ENCODE measurements around the gene AKAP9. TPM values are rescaled to one million over a fixed set of nuclear protein-coding genes. Genes with fewer than 3 reads are reported as not detected.
"Not testable (repeated sequence)": the region's sequence is repeated elsewhere in the genome, so short reads cannot be mapped to it uniquely, and the experiment has no call there.

Gene AKAP9
- 26.8 and 37.3 TPM in 2 replicates for total RNA-seq

DNA sequence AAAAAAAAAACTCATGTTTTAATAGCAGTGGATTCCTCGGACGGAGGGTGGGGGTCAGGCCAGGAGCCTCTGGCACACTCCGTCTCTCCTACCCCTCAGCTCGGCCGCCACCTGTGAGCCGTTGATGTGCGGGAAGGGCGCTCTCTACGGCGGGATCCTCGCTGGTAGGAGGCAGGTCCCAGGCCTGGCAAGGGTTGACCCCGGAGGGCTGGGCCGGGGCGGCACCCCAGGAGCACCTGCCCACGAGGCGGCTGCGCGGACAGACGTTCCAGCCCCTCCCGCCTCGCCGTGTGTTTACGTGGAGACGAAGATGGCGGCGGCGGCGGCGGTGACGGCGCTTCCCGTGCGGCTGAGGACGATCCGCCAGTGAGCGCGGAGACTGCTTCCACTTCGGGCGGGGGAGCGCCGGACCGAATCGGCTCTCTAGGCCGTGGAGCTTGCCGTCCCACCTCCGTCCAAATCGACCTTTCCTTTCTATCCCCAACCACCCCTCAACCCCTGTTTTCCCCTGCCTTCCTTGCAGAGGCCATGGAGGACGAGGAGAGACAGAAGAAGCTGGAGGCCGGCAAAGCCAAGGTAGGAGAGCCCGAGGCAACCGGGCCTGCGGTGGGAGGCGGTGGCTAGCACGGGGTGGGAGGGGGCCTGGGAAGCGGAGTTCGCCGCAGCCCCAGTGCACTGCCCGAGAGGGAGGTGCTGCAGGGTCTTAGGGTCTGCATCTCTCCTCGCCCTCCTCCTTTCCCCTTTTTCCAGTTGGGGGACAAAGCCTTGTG, at the start of gene AKAP9:
Gene AKAP9, plus strand, starts transcription at position 291 of the 770 bp plus-strand sequence. Its CDS starts 238 bp downstream, at position 529.
- DNase-seq (ENCODE audit: low read depth, low spot score), result peak; percentile 29

- DNase-seq (ENCODE audit: low read depth, low spot score), result no peak
Measured at GRCh38 chr7:91892099-91892705, 48.5 kb upstream of the AKAP9 start.

DNA sequence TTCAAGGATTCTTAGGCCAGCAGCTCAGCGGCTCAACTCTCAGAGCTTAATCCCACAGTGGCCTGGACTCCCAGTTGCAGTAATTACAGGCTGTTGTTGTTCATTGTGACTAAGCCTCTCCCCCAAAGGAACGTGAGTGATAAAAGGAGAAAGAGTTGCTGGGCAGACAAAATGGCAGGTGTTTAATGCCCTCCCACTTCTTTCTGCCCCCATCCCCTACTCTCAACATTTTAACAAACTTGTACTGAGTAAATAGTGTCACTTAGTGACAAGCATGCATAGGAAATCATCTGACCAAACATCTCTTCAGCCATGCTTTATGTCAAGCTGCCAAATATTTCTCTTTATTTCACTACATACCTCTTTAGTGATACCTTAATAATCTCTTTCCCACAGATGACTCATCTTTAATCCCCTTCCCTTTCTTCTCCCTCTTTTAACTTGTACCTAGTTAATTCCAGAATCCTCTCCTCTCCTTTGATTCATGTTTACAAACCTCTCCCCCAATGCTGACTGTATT, 47.8 kb upstream of the AKAP9 start:
- no peak for DNase-seq (ENCODE audit: low read depth, low spot score)

DNA sequence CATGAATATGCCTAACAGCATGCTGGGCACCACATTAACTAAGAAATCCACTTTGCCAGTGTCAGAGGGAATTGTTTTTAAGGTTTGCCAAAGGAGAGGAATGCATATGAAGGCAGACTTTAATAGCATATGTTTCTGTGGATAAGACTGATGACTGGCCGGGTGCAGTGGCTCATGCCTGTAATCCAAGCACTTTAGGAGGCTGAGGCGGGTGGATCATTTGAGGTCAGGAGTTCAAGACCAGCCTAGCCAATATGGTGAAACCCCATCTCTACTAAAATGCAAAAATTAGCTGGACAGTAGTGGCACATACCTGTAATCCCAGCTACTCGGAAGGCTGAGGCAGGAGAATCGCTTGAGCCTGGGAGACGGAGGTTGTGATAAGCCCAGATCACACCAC, 47.0 kb upstream of the AKAP9 start:
- not testable (repeated sequence) for DNase-seq (ENCODE audit: low read depth, low spot score)

- DNase-seq (ENCODE audit: low read depth, low spot score), result no peak
Measured at GRCh38 chr7:91894781-91895480, 45.7 kb upstream of the AKAP9 start.

DNA sequence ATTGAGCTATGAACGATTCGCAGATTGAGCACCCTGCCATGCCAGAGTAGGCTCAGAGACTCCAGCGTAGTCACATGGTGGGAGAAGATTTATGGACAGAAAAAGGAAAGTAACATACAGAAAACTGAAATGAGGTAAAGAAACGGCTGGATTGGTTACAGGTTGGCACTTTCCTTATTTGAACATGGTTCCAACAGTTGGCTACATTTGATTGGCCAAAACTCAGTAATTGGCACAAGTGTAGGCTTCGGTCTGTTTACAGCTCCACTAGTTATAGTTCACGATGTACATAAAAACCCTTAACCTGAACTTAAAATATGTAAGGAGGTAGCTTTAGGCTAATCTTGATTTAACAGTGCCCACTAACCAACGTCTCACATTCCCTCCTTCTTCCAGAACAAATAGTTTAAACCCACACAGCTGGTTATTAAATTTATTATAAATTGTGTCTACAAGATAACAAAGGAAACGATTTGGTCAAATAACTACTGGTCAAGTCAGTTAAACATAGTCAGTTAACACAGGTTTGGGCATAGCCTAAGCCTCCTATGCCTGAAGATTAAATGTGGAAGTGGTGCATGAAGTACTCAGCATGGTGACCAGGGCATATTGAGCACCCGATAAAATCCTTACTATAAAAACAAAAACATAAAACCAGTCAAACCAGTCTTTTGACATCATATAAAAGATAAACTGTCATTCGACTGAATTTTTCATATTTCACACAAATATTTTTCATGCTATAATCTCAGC, 42.2 kb upstream of the AKAP9 start:
- no peak for DNase-seq (ENCODE audit: low read depth, low spot score)

DNA sequence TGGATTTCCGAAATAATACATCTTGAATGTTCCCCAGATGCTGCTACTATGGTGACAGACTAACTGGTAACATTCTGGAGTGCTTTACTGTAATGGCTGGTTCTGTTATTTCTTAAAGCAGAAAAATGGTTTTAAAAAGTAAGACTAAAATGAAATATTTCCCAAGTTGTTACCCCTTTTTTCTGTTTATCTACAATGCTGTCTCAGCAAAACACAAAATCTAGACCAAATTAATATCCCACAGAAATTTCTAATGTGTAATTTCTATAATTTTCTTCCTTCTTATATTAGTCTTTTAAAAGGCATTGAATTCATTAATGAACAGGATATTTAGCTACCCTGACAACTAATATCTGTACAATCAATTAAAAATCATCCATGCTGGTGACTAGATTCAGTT, 41.1 kb upstream of the AKAP9 start:
- DNase-seq (ENCODE audit: low read depth, low spot score), result no peak

- DNase-seq (ENCODE audit: low read depth, low spot score), result no peak
Measured at GRCh38 chr7:91910171-91910570, 30.5 kb upstream of the AKAP9 start.

GRCh38 chr7:91911121-91911520, 29.5 kb upstream of the AKAP9 start:
- DNase-seq (ENCODE audit: low read depth, low spot score), result no peak

GRCh38 chr7:91912494-91912893, 28.2 kb upstream of the AKAP9 start:
- no peak for DNase-seq (ENCODE audit: low read depth, low spot score)

DNA sequence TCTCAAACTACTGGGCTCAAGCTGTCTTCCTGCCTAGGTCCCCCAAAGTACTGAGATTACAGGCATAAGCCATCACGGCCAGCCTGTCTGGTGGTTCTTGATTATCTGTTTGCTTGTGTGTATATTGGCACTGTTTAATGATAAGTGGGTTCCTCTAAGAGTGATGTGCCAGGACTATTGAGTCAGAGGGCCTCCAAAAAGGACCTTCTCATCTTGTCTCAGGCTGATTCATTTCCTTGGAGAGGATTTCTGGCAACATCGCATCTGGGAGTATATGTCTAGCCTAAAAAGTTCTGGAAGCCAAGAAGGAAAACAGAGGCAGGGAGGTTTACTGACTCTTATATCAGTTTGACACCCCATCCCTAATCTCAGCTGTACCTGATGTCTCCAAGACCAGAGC, 27.1 kb upstream of the AKAP9 start:
- DNase-seq (ENCODE audit: low read depth, low spot score), result no peak

DNA sequence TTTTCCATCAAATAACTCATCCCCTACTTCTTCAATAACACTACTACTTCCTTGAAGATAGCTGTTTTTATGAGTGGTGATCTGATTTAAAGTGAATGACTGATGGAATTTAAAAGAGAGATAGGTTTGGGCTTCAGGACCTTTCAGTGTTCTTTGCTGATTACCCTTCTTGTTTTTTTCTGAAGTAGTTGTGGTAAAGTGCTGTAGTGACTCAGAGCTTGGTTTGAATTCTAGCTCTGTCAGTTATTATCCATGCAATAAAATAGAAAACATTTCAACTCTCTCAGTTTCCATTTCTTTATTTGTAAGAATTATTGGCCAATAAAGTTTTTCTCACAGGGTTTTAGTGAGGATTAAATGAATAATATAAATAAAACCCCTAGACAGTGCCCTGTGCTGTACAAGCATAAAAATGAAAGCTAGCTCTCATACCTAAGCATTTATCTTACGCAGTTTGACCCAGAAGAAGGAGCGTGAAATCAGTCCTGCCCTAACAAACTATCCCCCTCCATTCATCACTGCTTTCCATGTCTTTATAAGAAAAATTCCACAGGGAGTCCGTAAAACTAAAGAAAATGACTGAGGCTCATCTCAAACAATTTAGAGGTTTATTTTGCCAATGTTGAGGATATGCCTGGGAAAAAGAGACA, 25.1 kb upstream of the AKAP9 start:
- DNase-seq (ENCODE audit: low read depth, low spot score), result no peak

DNA sequence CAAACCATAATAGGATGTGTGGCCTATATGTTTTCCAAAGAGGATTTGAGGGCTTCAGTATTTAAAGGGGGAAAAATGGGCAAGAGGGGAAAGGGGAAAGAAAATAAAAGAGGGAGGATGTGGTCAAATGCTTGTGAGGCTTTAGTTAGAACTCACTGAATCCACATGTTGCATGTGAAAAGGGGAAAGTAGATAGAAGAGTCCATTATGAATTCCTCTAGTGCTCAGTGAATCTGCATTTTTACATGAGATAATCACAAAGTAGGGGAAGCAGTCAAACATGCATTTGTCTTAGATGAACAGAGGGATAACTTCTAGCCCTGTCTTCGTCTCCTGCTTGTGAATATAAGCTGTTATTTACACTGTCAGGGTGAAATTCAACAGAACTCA, 24.6 kb upstream of the AKAP9 start:
- no peak for DNase-seq (ENCODE audit: low read depth, low spot score)

- no peak for DNase-seq (ENCODE audit: low read depth, low spot score)
Measured at GRCh38 chr7:91918356-91918755, 22.3 kb upstream of the AKAP9 start.

DNA sequence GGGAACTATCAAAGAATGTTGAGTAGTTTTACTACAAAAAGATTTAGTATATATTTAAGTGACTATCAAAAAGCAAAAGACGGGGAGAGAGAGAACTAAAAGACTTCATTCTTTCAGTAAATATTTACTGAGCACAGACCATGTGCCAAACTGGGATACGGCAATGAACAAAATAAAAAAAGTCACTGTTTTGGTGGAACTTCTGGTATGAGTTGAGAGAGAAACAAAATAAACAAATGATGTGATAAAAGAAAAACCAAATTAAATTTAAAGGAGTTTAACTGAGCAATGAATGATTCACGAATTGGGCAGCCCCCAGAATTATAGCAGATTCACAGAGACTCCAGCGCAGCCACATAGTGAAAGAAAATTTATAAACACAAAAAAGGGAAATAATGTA, 17.8 kb upstream of the AKAP9 start:
- DNase-seq (ENCODE audit: low read depth, low spot score), result no peak

GRCh38 chr7:91927912-91928311, 12.8 kb upstream of the AKAP9 start:
- DNase-seq (ENCODE audit: low read depth, low spot score), result no peak

DNA sequence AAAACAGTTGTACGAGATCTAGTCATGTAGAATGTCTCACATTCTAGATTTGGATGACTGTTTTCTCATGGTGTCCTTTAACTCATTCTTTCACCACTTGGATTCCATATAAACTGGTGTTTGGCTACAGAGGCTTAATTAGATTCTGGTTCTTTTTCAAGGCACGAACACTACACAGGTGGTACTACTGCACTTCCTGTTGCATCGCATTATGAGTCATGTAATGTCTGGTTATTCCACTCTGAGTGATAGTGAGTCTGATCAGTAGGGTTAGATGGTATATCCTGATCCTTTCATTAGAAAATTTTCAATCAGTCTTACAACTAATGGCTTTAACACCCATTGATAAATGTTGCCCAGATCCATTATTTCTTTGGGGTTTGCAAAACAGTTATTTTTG, 11.2 kb upstream of the AKAP9 start:
- no peak for DNase-seq (ENCODE audit: low read depth, low spot score)

DNA sequence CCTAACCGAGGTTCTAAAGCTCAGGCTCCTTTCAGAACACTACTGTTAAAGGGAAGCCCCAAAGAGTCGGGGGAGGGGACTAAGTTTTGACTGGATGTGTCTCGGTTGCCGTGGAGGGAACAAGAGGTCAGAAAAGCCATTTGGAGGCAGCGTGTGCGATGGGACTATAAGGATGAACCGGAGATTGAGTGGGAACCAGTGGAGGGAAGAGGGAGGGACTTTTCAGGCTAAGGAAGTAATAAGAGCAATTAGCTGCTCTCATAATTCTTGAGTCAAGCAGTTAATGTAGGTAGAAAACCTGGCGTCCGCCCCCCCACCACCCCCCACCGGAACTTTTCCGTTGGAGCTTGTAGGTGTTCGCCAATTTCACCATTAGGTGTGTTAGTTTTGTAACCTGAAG, 491 bp upstream of the AKAP9 start:
- DNase-seq (ENCODE audit: low read depth, low spot score), result no peak

DNA sequence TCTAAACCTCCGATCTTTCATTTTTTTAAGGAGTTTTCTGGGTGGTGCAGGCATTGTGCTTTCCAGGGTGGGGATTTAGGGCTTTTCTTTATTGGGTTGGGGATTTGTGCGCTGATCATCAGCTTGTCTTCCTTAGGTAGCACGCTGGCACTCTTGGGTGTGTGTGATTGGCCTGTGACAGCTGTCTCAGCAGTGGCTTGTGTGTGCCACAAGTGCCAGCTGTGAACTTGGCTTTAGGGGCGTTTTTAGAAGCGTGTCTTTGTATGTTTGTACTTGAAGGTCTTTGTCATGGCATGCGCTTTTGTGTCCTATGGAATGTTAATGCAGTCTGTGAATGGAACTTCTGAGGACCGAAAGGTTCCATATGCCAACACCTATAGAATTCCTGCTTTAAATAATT, 788 bp downstream of the AKAP9 start:
- DNase-seq (ENCODE audit: low read depth, low spot score), result no peak

GRCh38 chr7:91942312-91942711, 1.6 kb downstream of the AKAP9 start:
- DNase-seq (ENCODE audit: low read depth, low spot score), result no peak

GRCh38 chr7:91944970-91945369, 4.3 kb downstream of the AKAP9 start:
- DNase-seq (ENCODE audit: low read depth, low spot score), result not testable (repeated sequence)

Data from pulmonary artery endothelial cell (primary cell).